RWPE2 (cell line): ENCODE data around the gene HIC2.
"Not testable (repeated sequence)": the region's sequence is repeated elsewhere in the genome, so short reads cannot be mapped to it uniquely, and the experiment has no call there.

Experiments
- ATAC-seq: fragments of 200-7000 bp; cut with Tn5 transposase; 3 replicates; pipeline ENCODE4 v1.9.1; 2021; ENCODE audit warnings: low read depth
- DNase-seq: peaks from one replicate; pipeline ENCODE4 v3.0.0-alpha.2; 2020; ENCODE audit warnings: low spot score
- H3K27ac ChIP-seq: fragments of 450-650 bp; 2 replicates; pipeline ENCODE4 v1.5.1; 2017; ENCODE audit warnings: mild to moderate bottlenecking; ENCODE audit not compliant: poor library complexity, severe bottlenecking
- H3K27me3 ChIP-seq: fragments of 250-450 bp; sonication (Bioruptor Pico); 2 replicates; pipeline ENCODE4 v1.5.1; 2021; ENCODE audit warnings: mild to moderate bottlenecking, moderate library complexity; ENCODE audit not compliant: insufficient read depth, poor library complexity, severe bottlenecking
- H3K36me3 ChIP-seq: fragments of 250-450 bp; sonication (Bioruptor Pico); 2 replicates; pipeline ENCODE4 v1.5.1; 2020; ENCODE audit warnings: low read depth, mild to moderate bottlenecking, moderate library complexity
- H3K4me1 ChIP-seq: fragments of 250-450 bp; sonication (Bioruptor Pico); 2 replicates; pipeline ENCODE4 v1.5.1; 2021; ENCODE audit warnings: mild to moderate bottlenecking, moderate library complexity; ENCODE audit not compliant: insufficient read depth, poor library complexity, severe bottlenecking
- H3K4me3 ChIP-seq: fragments of 250-450 bp; sonication (Bioruptor Pico); 2 replicates; pipeline ENCODE4 v1.5.1; 2021; ENCODE audit warnings: mild to moderate bottlenecking, moderate library complexity; ENCODE audit not compliant: severe bottlenecking
- H3K9me3 ChIP-seq: fragments of 250-450 bp; sonication (Bioruptor Pico); 2 replicates; pipeline ENCODE4 v1.5.1; 2021; ENCODE audit warnings: mild to moderate bottlenecking, moderate library complexity; ENCODE audit not compliant: severe bottlenecking
- CTCF ChIP-seq: fragments of 450-650 bp; IDR thresholded peaks from one replicate; pipeline ENCODE4 v1.5.1; 2017; ENCODE audit warnings: mild to moderate bottlenecking, moderate library complexity; ENCODE audit not compliant: poor library complexity, severe bottlenecking

Gene HIC2

GRCh38 chr22:21457023-21457787 is 40.0 kb downstream of the HIC2 start:
- Histone ChIP-seq H3K36me3 (no peaks in the 10 kb centered on the region), H3K27ac (no peak overlapping the region), H3K4me3 (no peak overlapping the region), H3K27me3 (no peaks in the 10 kb centered on the region), H3K4me1 (no peaks in the 10 kb centered on the region), H3K9me3 (no peaks in the 10 kb centered on the region)
- TF ChIP-seq CTCF: no peak
- DNase-seq: peak; percentile 34
- ATAC-seq: peak; percentile 83

- H3K27me3 ChIP-seq, H3K4me3 ChIP-seq: not testable (repeated sequence)
- peak; percentile 48; the same call in 1 of the 3 replicates for ATAC-seq
These were observed 45.5 kb downstream of the HIC2 start for GRCh38 chr22:21462672-21463071.

GRCh38 chr22:21467337-21468193 is 50.4 kb downstream of the HIC2 start, which contains the start of gene TMEM191C:
Gene TMEM191C (plus strand): TSS chr22:21467387. CDS start chr22:21467460, 73 bp downstream.
- DNase-seq, H3K27ac ChIP-seq: not testable (repeated sequence)
- ATAC-seq: peak; percentile 17; the same call in 2 of the 3 replicates

More at GRCh38 chr22:21462672-21463071, 45.5 kb downstream of the HIC2 start:
- not testable (repeated sequence) for H3K36me3 ChIP-seq, DNase-seq, H3K4me1 ChIP-seq, H3K9me3 ChIP-seq, H3K27ac ChIP-seq

GRCh38 chr22:21468194-21469096 is 51.3 kb downstream of the HIC2 start:
- H3K9me3 ChIP-seq, H3K4me1 ChIP-seq, H3K36me3 ChIP-seq, H3K27ac ChIP-seq, H3K27me3 ChIP-seq: not testable (repeated sequence)
- ATAC-seq (peak; percentile 93), DNase-seq (peak; percentile 97)
- H3K4me3 ChIP-seq: peak overlapping the region; percentile 15

More at GRCh38 chr22:21467337-21468193, 50.4 kb downstream of the HIC2 start, which contains the start of gene TMEM191C:
- H3K36me3 ChIP-seq, H3K4me1 ChIP-seq, H3K9me3 ChIP-seq, H3K27me3 ChIP-seq: not testable (repeated sequence)
- H3K4me3 ChIP-seq: peak within 1 kb of the TSS; percentile 24

- H3K27me3 ChIP-seq, H3K36me3 ChIP-seq, H3K4me3 ChIP-seq, H3K9me3 ChIP-seq, H3K27ac ChIP-seq, DNase-seq, H3K4me1 ChIP-seq: not testable (repeated sequence)
- peak; percentile 35 for ATAC-seq
These were observed 52.2 kb downstream of the HIC2 start for GRCh38 chr22:21469097-21469994.

GRCh38 chr22:21472984-21473383 is 55.8 kb downstream of the HIC2 start:
- DNase-seq, H3K4me3 ChIP-seq, H3K4me1 ChIP-seq, ATAC-seq, H3K36me3 ChIP-seq, H3K27ac ChIP-seq, H3K9me3 ChIP-seq, H3K27me3 ChIP-seq: not testable (repeated sequence)

- not testable (repeated sequence) for H3K27ac ChIP-seq, H3K9me3 ChIP-seq, H3K4me3 ChIP-seq, H3K27me3 ChIP-seq, ATAC-seq, DNase-seq, H3K36me3 ChIP-seq, H3K4me1 ChIP-seq
These were observed 56.5 kb downstream of the HIC2 start for GRCh38 chr22:21473664-21474063.

- H3K36me3 ChIP-seq, H3K4me3 ChIP-seq, ATAC-seq, H3K27me3 ChIP-seq, H3K27ac ChIP-seq, H3K4me1 ChIP-seq, DNase-seq, H3K9me3 ChIP-seq: not testable (repeated sequence)
These were observed 66.9 kb downstream of the HIC2 start for GRCh38 chr22:21484039-21484438.

GRCh38 chr22:21487723-21488122 is 70.6 kb downstream of the HIC2 start:
- DNase-seq, H3K36me3 ChIP-seq, H3K27me3 ChIP-seq, ATAC-seq, H3K4me1 ChIP-seq, H3K9me3 ChIP-seq, H3K27ac ChIP-seq, H3K4me3 ChIP-seq: not testable (repeated sequence)
